ENCODE measurements around the gene RPS6KA5.
"Not testable (repeated sequence)": the region's sequence is repeated elsewhere in the genome, so short reads cannot be mapped to it uniquely, and the experiment has no call there.

Gene RPS6KA5

GRCh38 chr14:90856115-90856514, 204.3 kb downstream of the RPS6KA5 start:
- DNase-seq = not testable (repeated sequence)

GRCh38 chr14:90853116-90853515, 207.3 kb downstream of the RPS6KA5 start:
- DNase-seq = no peak

- DNase-seq = no peak
These were observed 209.0 kb downstream of the RPS6KA5 start for GRCh38 chr14:90851327-90852036.

- DNase-seq = no peak
These were observed 210.0 kb downstream of the RPS6KA5 start for GRCh38 chr14:90850487-90850886.

GRCh38 chr14:90849787-90850444, 210.5 kb downstream of the RPS6KA5 start:
- DNase-seq = no peak

GRCh38 chr14:90848944-90849731, 211.3 kb downstream of the RPS6KA5 start:
- DNase-seq = no peak

DNA sequence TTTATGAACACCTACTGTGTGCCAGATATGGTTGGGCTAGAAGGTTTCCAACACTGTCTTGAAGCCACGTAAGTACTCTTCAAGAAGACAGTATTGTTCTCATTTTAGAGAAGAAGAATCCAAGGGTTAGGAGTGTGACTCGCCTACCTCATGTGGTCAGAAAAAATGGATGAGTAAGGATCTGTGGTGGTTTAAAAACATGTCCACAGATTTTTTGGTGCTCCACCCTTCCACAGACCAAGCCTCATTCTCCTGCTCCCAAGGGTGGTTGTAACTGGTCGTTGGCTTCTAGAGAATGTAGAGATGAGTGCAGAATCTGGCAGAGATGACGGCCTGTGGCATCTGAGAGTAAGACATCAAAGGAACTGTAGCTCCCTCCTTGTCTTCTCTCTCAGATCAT, 213.9 kb downstream of the RPS6KA5 start:
- no peak for DNase-seq

DNA sequence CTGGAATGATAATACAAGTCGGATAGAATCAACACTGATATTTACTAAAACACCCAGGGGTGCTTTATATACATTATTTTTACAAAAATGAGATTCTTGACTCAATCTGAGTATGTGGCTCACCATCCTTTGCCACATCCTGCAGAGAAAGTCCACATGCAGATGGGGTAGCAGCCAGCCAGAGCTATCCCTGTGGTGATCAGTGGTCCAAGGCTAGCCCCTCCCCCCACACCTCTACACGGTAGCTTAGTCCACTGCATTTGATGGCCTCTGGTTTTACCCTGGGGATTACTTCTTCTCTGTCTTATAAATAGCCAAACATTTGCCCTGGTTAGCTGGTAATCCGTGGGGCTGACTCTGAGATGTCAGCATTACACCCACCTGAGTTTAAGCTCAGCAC, 216.1 kb downstream of the RPS6KA5 start:
- no peak for DNase-seq

GRCh38 chr14:90842726-90843125, 217.7 kb downstream of the RPS6KA5 start:
- DNase-seq = no peak

DNA sequence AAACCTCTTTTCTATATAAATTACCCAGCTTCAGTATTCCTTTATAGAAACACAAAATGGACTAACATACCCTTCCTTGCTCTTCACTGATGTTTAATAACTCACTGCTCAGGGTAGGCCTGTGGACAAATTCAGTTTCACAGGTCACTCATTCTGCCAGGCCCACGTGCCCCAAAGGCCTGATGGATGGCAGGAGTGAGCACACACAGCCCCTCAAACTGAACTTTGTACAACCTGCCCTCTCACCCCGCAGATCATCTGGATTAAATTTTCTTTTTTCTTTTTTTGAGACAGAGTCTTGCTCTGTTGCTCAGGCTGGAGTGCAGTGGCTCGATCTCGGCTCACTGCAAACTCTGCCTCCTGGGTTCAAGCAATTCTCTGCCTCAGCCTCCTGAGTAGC, 219.8 kb downstream of the RPS6KA5 start:
- DNase-seq = not testable (repeated sequence)

- DNase-seq = no peak
These were observed 220.6 kb downstream of the RPS6KA5 start for GRCh38 chr14:90839889-90840266.

GRCh38 chr14:90839024-90839888, 221.2 kb downstream of the RPS6KA5 start:
- no peak for DNase-seq

- DNase-seq = not testable (repeated sequence)
These were observed 221.9 kb downstream of the RPS6KA5 start for GRCh38 chr14:90838531-90838930.

- DNase-seq = no peak
These were observed 223.1 kb downstream of the RPS6KA5 start for GRCh38 chr14:90837355-90837754.

DNA sequence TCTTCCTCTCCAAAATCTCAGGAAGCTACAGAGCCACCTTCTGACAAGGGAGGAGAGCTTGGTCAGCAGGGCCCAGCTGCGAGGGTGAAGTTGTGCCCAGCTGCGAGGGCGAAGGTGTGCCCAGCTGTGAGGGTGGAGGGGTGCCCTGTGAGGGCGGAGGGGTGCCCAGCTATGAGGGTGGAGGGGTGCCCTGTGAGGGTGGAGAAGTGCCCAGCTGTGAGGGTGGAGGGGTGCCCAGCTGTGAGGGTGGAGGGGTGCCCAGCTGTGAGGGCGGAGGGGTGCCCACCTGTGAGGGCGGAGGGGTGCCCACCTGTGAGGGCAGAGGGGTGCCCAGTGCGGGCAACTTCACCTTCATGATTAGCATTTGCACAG, 223.8 kb downstream of the RPS6KA5 start:
- no peak for DNase-seq

GRCh38 chr14:90831821-90832220, 228.6 kb downstream of the RPS6KA5 start:
- DNase-seq = no peak

DNA sequence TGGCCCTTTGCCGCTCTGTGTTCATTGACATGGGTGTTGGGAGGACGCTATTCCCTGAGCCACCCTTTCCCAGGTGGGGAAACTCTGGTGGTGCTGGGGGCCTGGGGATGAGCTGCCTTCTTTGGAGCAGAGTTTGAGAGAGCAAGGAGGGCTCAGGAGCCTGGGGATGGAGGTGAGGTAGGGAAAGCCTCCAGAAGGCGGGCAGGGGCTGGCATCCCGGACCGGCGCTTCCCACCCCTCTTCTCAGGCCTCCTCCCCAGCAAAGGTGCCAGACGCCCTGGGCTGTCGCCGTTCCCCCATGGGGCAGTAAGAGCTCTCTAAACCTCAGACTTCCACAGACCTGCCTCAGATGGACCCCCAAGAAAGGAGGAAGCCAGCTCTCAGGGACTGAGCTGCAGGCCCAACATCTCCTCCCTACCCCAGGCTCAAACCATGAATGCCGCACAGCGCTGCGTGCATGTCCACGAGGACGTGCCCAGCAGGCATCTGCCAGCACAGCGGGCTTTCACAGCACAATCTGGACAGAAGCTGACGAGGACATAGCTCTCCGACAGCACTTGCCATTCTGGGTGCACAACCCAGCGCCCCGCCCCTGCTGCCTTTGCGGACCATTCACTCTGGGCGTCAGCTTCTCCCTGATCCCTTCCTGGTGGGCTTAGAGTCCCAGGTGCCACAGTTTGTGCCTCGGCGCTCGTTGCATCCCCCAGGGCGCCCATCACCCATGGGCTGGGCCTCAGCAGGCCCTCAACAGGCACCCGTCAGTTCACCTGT, 229.3 kb downstream of the RPS6KA5 start:
- DNase-seq = no peak

DNA sequence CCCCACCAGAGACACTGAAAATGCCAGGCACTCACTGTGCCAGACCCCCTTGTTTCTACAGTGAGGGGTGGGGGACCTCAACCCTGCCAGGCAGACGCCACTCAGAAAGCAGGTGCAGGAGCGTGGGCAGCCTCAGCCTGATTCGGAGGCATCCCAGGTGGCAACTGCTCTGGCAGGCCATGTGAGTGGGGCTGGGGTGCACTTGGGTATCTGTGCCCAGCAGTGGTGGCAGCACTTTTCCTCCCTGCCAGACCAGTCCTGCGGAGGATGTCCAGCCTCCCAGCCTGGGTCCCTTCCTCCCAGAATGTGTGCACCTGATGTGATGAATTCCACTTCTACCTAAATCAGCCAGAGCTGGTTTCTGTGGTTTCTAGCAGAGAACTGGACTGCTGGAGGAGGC, 230.8 kb downstream of the RPS6KA5 start:
- no peak for DNase-seq

DNA sequence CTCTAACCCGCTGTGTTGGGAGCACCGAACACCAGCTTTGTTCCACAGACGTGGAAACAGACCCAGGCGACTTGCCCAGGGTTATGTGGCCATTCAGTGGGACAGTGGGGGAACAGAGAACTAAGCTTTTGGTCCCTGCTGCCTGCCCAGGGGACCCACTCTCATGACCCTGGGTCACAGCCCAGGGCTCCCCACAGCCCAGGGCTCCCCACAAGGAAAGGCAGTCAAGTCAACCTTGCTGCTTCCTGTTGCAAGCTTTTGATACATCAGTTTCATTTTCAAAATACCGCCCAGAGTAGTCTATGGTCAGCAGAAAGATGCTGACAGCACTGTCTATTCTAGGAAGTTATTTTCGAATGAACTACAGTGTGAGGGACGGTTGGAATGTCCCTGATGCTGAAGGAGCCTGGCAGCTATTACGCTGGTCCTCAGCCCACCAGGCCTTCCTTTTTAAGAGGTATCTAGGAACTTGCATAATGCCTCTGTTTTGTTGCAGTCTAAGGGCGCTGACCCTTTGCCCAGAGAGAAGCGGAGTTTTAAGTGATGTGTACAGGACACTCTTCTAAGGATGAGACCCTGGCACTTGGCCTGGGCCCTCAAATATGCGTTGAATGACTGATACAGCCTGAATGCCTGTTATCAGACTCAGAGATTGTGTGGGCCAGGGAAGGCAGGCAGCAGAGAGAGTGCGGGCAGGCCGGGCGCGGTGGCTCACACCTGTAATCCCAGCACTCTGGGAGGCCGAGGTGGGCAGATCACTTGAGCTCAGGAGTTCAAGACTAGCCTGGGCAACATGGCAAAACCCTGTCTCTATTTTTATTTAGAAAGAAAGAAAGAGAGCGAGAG, 231.6 kb downstream of the RPS6KA5 start:
- no peak for DNase-seq

GRCh38 chr14:90827919-90828610, 232.4 kb downstream of the RPS6KA5 start:
- DNase-seq = peak; percentile 61

Data from cortex of kidney (tissue), 1 donor.